ENCODE measurements around the gene CLDN6.

The CLDN6 gene

DNA sequence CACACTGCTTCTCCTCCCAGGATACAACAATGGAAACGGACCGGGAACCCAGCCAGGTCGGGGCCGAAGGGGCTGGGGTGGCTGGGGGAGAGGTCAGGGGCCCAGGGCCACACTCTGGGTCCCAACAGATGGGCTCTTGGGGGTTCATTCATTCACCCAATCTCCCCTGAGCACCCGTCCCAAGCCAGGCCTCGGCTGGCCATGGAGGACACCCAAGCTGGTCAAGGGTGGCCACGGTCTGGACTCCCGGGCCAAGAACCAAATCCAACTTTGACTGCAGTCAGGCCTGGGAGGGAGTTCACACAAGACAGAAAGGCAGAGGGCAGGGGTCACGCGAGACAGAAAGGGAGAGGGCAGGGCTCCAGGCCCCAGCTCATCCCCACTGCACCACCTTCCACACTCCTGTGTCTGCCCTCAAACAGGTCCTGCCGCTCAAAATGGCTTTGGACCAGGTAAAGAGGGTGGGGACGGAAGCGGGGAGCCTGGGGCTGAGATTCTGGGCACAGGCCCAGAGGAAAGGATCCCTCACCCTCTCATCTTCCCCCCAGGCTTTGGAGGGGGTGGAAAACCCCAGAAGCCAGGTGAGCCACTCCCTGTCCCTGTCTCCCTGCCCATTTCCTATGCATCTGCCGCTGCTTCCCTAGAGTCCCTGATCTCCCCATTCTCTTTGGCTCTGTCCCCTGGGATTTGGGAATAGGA lies 25.5 kb downstream of the CLDN6 start:
- Histone ChIP-seq H3K27me3 (peaks cover 13% of the 10 kb centered on the region), H3K4me1 (ENCODE audit: control insufficient read depth in 1 of 2, insufficient read depth in 1 of 2, low read depth in 1 of 2, low read length in 1 of 2) (no peaks in the 10 kb centered on the region), H3K36me3 (no peaks in the 10 kb centered on the region), H3K9me3 (no peaks in the 10 kb centered on the region), H3K4me3 (ENCODE audit: low read depth in 1 of 2, low read length in 1 of 2) (no peak overlapping the region), H3K27ac (no peak overlapping the region)
- TF ChIP-seq, protein P1, sequence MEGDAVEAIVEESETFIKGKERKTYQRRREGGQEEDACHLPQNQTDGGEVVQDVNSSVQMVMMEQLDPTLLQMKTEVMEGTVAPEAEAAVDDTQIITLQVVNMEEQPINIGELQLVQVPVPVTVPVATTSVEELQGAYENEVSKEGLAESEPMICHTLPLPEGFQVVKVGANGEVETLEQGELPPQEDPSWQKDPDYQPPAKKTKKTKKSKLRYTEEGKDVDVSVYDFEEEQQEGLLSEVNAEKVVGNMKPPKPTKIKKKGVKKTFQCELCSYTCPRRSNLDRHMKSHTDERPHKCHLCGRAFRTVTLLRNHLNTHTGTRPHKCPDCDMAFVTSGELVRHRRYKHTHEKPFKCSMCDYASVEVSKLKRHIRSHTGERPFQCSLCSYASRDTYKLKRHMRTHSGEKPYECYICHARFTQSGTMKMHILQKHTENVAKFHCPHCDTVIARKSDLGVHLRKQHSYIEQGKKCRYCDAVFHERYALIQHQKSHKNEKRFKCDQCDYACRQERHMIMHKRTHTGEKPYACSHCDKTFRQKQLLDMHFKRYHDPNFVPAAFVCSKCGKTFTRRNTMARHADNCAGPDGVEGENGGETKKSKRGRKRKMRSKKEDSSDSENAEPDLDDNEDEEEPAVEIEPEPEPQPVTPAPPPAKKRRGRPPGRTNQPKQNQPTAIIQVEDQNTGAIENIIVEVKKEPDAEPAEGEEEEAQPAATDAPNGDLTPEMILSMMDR (IDR thresholded peaks at IDR 0.05), result no peak

DNA sequence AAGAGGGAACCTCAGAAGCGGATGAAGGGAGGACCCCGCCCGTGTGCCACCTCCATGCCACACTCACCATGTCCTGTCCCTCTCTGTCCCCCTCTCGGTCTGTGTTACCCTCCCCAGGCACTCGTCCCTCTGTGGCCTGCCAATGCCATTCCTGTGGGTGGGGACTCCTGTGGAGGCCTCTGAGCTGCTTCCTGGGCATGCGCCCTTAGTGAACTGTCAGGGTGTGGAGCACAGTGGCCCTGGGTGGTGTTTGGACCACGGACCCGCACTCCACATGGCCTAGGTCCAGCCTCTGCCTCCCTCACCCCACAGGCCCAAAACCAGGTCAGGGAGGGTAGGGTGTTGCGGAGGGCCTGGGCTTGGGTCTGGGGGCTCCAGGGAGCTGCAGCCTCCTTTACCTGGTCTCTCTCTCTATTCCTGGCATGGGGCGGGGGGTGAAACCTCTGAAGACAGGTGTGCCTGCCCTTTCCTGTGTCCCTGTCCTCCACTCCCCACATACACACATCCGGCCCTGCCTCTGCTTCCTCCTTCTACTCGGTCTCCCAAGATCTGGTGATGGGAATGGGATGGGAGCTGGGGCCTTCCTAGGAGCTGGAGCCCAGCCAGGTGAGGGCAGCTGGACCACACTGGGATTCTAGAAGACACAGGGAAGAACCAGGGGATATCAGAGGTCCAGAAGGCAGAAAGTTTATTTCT lies 26.3 kb downstream of the CLDN6 start:
- Histone ChIP-seq H3K27ac (no peak overlapping the region), H3K4me3 (ENCODE audit: low read depth in 1 of 2, low read length in 1 of 2) (no peak overlapping the region), H3K4me1 (ENCODE audit: control insufficient read depth in 1 of 2, insufficient read depth in 1 of 2, low read depth in 1 of 2, low read length in 1 of 2) (no peaks in the 10 kb centered on the region), H3K27me3 (peaks cover 13% of the 10 kb centered on the region), H3K36me3 (no peaks in the 10 kb centered on the region), H3K9me3 (no peaks in the 10 kb centered on the region)
- TF ChIP-seq, protein P1 (IDR thresholded peaks at IDR 0.05), result no peak

DNA sequence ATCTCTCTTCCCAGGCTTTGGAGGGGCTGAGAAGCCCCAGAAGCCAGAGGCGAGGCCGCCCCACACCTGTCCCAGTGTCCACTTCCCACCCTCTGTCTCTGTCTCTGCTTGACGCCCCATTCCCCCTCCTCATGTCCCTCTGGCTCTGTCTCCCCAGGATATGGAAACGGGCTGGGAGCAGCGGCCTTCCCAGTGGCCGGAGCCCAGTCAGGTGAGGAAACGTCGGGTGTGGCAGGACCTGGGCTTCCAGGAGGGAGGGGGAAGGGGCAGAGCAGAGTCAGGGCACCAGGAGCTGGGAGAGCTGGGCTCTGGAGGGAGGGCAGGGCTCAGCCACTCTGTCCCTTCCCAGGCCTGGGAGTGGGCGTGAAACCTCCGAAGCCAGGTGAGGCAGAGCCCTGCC lies 27.1 kb downstream of the CLDN6 start:
- H3K9me3 ChIP-seq, result no peaks in the 10 kb centered on the region
- no peak overlapping the region for H3K27ac ChIP-seq
- no peaks in the 10 kb centered on the region for H3K36me3 ChIP-seq
- TF ChIP-seq, protein P1 (IDR thresholded peaks at IDR 0.05), result no peak
- H3K4me3 ChIP-seq (ENCODE audit: low read depth in 1 of 2, low read length in 1 of 2), result no peak overlapping the region
- no peaks in the 10 kb centered on the region for H3K4me1 ChIP-seq (ENCODE audit: control insufficient read depth in 1 of 2, insufficient read depth in 1 of 2, low read depth in 1 of 2, low read length in 1 of 2)
- peaks cover 13% of the 10 kb centered on the region for H3K27me3 ChIP-seq

DNA sequence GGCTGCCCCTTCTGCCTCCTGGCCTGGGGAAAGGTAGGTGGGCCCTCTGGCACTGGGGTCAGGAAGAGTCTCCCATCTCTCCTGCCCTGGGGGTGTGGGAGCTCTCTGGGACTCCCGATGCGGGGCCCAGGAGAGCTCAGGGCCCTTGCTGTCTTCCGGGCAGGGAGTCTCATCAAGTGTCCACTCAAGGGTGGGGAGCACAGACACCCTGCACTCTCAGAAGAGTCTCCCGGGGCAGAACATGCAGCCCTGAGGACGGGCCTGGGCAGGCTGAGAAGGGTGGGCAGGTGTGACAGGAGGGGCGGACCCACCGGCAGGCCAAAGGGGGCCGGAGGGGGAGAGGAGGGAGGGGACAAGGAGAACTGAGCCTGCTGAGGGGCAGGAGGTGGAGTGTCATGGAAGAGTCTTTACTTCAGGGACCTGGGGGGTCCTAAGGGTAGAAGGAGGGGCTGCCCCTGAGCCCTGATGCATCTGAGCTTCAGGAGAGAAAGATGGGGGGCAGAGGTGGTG lies 29.3 kb downstream of the CLDN6 start:
- no peak overlapping the region for H3K4me3 ChIP-seq (ENCODE audit: low read depth in 1 of 2, low read length in 1 of 2)
- H3K4me1 ChIP-seq (ENCODE audit: control insufficient read depth in 1 of 2, insufficient read depth in 1 of 2, low read depth in 1 of 2, low read length in 1 of 2), result peaks cover 5 to 6% of the 10 kb centered on the region in 2 experiments
- H3K9me3 ChIP-seq, result no peaks in the 10 kb centered on the region
- no peaks in the 10 kb centered on the region for H3K36me3 ChIP-seq
- TF ChIP-seq, protein P1 (IDR thresholded peaks at IDR 0.05), result no peak
- no peak overlapping the region for H3K27ac ChIP-seq
- H3K27me3 ChIP-seq, result peaks cover 13% of the 10 kb centered on the region

GRCh38 chr16:2987833-2988232 lies 30.1 kb downstream of the CLDN6 start:
- no peaks in the 10 kb centered on the region for H3K9me3 ChIP-seq
- H3K27ac ChIP-seq, result no peak overlapping the region
- peaks cover 13% of the 10 kb centered on the region for H3K27me3 ChIP-seq
- H3K4me1 ChIP-seq (ENCODE audit: control insufficient read depth in 1 of 2, insufficient read depth in 1 of 2, low read depth in 1 of 2, low read length in 1 of 2), result peaks cover 8% of the 10 kb centered on the region in 2 experiments
- TF ChIP-seq, protein P1 (IDR thresholded peaks at IDR 0.05), result no peak
- H3K4me3 ChIP-seq (ENCODE audit: low read depth in 1 of 2, low read length in 1 of 2), result no peak overlapping the region
- no peaks in the 10 kb centered on the region for H3K36me3 ChIP-seq
